ENCODE measurements around the gene FRMPD4. TPM values are rescaled to one million over a fixed set of nuclear protein-coding genes. Genes with fewer than 3 reads are reported as not detected.
"Not testable (repeated sequence)": the region's sequence is repeated elsewhere in the genome, so short reads cannot be mapped to it uniquely, and the experiment has no call there.

FRMPD4 gene
- total RNA-seq, 1 donor from 2014 or later, result 0.29 TPM

GRCh38 chrX:12145402-12145801 is 7.1 kb downstream of the FRMPD4 start:
- intact Hi-C loops (cut with DNase I), result no loop called here
- H3K9me3 ChIP-seq, result no peaks in the 10 kb centered on the region
- H3K27me3 ChIP-seq, result no peaks in the 10 kb centered on the region
- no peaks in the 10 kb centered on the region for H3K4me1 ChIP-seq
- no peak overlapping the region for H3K27ac ChIP-seq
- H3K4me3 ChIP-seq, result no peak overlapping the region
- no peak for DNase-seq
- no peaks in the 10 kb centered on the region for H3K36me3 ChIP-seq
- TF ChIP-seq CTCF (IDR thresholded peaks at IDR 0.05), result no peak
- no peak for ATAC-seq

GRCh38 chrX:12149670-12150407 is 11.6 kb downstream of the FRMPD4 start:
- Histone ChIP-seq H3K27ac (no peak overlapping the region), H3K9me3 (no peaks in the 10 kb centered on the region), H3K4me3 (no peak overlapping the region), H3K4me1 (no peaks in the 10 kb centered on the region), H3K36me3 (no peaks in the 10 kb centered on the region), H3K27me3 (no peaks in the 10 kb centered on the region)
- no peak for TF ChIP-seq CTCF (IDR thresholded peaks at IDR 0.05)
- ATAC-seq (no peak), DNase-seq (no peak)
- intact Hi-C loops (cut with DNase I), result no loop called here

- Histone ChIP-seq H3K4me3 (no peak overlapping the region), H3K27ac (no peak overlapping the region), H3K9me3 (no peaks in the 10 kb centered on the region), H3K36me3 (no peaks in the 10 kb centered on the region), H3K4me1 (no peaks in the 10 kb centered on the region), H3K27me3 (no peaks in the 10 kb centered on the region)
- intact Hi-C loops (cut with DNase I), result no loop called here
- no peak for TF ChIP-seq CTCF (IDR thresholded peaks at IDR 0.05)
- DNase-seq, result no peak
- no peak for ATAC-seq
Observed at GRCh38 chrX:12153317-12153716, 15.0 kb downstream of the FRMPD4 start.

GRCh38 chrX:12153741-12154140 is 15.5 kb downstream of the FRMPD4 start:
- ATAC-seq, result no peak
- no peak for DNase-seq
- H3K4me1 ChIP-seq, result no peaks in the 10 kb centered on the region
- H3K27ac ChIP-seq, result no peak overlapping the region
- intact Hi-C loops (cut with DNase I), result no loop called here
- H3K9me3 ChIP-seq, result no peaks in the 10 kb centered on the region
- H3K36me3 ChIP-seq, result no peaks in the 10 kb centered on the region
- no peak overlapping the region for H3K4me3 ChIP-seq
- no peak for TF ChIP-seq CTCF (IDR thresholded peaks at IDR 0.05)
- no peaks in the 10 kb centered on the region for H3K27me3 ChIP-seq

- no peak for ATAC-seq
- no peak for TF ChIP-seq CTCF (IDR thresholded peaks at IDR 0.05)
- no peaks in the 10 kb centered on the region for H3K4me1 ChIP-seq
- no peak for DNase-seq
- intact Hi-C loops (cut with DNase I), result no loop called here
- H3K9me3 ChIP-seq, result no peaks in the 10 kb centered on the region
- H3K36me3 ChIP-seq, result no peaks in the 10 kb centered on the region
- no peak overlapping the region for H3K27ac ChIP-seq
- H3K27me3 ChIP-seq, result no peaks in the 10 kb centered on the region
- no peak overlapping the region for H3K4me3 ChIP-seq
Observed at GRCh38 chrX:12159799-12160198, 21.5 kb downstream of the FRMPD4 start.

- Histone ChIP-seq H3K4me1 (no peaks in the 10 kb centered on the region), H3K27ac (no peak overlapping the region), H3K36me3 (no peaks in the 10 kb centered on the region), H3K9me3 (no peaks in the 10 kb centered on the region), H3K27me3 (no peaks in the 10 kb centered on the region), H3K4me3 (no peak overlapping the region)
- no peak for ATAC-seq
- no peak for DNase-seq
- intact Hi-C loops (cut with DNase I), result no loop called here
- no peak for TF ChIP-seq CTCF (IDR thresholded peaks at IDR 0.05)
Observed at GRCh38 chrX:12162420-12162819, 24.1 kb downstream of the FRMPD4 start.

GRCh38 chrX:12164180-12164579 is 25.9 kb downstream of the FRMPD4 start:
- DNase-seq; H3K36me3 ChIP-seq; H3K27ac ChIP-seq; intact Hi-C loops (cut with DNase I); H3K9me3 ChIP-seq; H3K4me1 ChIP-seq; H3K27me3 ChIP-seq; ATAC-seq; H3K4me3 ChIP-seq: not testable (repeated sequence)

Data from upper lobe of right lung (tissue), 1 donor.